Caki2 (cell line): Measurements from ENCODE around the gene HS3ST2. TPM values are rescaled to one million over a fixed set of nuclear protein-coding genes. Genes with fewer than 3 reads are reported as not detected.
A peak's percentile ranks its signal among the peaks of the same experiment; 100 is the strongest.
"Not testable (repeated sequence)": the region's sequence is repeated elsewhere in the genome, so short reads cannot be mapped to it uniquely, and the experiment has no call there.

Experiments
- DNase-seq: peaks from one replicate; pipeline ENCODE4 v3.0.0-alpha.2; 2015; ENCODE audit warnings: low read depth
- in situ Hi-C: cut with HindIII; loops from 2 replicates; pipeline ENCODE4 v1.10.0; 2016; ENCODE audit warnings: low sequenced_read_pairs, low pct_unique_long_range_greater_than_20kb, mixed read lengths
- total RNA-seq: library from RNA; depleted of rRNA; stranded (reverse); fragments of >200 nt; shearing (Covaris generic); gene quantifications from 2 replicates; pipeline ENCODE4 v1.2.3, GENCODE V29; 2014; ENCODE audit warnings: low replicate concordance

HS3ST2 gene
- total RNA-seq, 1 experiment from 2014 or later: 1.2 TPM

- in situ Hi-C loops: no loop called here
- DNase-seq: no peak
Observed at GRCh38 chr16:22805326-22805725, 8.6 kb upstream of the HS3ST2 start.

- in situ Hi-C loops: no loop called here
- no peak for DNase-seq
Observed at GRCh38 chr16:22806811-22807210, 7.2 kb upstream of the HS3ST2 start.

- in situ Hi-C loops: no loop called here
Observed at GRCh38 chr16:22810226-22810625, 3.7 kb upstream of the HS3ST2 start.

DNA sequence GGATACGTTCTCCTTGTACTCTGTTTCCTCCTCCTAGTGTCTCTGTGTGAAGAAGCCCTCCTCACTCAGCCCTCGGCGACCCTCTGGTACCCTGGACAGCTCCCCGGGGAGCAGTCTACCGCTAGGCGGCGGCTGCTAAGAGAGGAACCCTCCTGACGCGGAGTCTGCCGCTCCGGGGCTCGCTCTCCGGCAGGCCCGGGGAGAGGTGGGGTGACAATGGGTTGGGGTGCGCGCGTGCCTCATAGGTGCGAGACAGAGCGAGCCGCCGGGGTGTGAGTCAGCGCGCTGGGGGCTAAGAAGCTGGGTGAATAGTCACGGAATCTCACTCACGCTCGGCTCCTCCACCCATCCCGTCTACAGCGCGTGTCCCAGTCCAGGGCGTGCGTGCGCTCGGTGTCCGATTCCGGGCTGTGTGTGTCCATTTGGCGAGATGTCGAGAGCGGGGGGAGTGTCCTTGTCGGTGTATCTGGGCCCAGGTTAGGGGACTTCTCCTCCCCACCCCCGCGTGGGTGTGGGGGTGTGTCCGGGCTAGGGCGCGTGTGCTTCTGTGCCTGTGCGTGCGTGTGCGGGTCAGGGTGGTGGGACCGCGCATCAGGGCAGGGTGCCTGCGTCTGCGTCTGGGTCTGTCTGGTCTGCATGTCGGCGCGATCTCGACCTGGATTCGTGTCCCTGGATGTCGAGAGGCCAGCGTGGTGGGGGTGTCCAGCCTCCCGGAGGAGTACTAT is 577 bp upstream of the HS3ST2 start:
- in situ Hi-C loops: no loop called here
- DNase-seq: peak; percentile 11

More at GRCh38 chr16:22810226-22810625, 3.7 kb upstream of the HS3ST2 start:
- DNase-seq: no peak

DNA sequence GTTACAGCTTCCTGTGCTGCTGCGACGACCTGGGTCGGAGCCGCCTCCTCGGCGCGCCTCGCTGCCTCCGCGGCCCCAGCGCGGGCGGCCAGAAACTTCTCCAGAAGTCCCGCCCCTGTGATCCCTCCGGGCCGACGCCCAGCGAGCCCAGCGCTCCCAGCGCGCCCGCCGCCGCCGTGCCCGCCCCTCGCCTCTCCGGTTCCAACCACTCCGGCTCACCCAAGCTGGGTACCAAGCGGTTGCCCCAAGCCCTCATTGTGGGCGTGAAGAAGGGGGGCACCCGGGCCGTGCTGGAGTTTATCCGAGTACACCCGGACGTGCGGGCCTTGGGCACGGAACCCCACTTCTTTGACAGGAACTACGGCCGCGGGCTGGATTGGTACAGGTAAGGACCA is 746 bp downstream of the HS3ST2 start:
- in situ Hi-C loops: no loop called here
- no peak for DNase-seq

DNA sequence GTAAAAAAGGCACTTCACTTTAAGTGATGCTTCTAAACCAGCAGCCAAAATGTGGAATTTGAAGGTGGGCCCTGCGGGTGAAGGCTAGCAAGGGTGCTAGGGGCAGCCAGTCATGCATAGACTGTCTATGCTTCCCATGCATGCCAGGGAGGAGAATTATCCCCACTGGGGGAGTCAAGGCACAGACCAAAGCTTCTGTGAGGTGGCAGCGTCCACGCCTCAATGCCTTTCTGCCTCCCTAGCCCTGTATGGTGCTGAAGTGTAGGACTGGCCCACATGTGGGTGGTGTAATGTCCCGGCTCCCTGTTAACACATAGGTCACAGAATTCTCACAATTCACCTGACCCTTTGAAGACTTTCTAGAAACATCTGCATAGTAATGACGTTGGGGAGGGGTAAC is 1.9 kb downstream of the HS3ST2 start:
- in situ Hi-C loops: no loop called here

DNA sequence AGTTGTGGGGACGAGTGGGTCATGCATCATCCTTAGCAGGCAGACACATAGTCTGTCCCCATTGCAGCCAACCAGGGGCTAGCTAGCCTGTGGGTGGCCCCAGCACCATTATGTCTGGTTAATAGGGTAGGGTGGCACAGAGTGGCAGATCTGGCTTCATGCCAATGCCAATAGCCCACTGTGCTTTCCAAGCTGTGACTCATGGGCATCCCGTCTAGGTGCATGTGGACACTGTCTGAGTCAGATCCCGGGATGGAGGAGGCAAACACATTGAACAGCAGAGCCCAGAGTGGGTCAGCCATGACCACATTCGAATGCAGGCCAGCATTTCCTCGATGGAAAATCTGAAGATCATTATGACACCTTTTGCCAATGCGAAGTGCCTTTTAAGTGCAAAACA is 2.5 kb downstream of the HS3ST2 start:
- in situ Hi-C loops: no loop called here
- peak; percentile 85 for DNase-seq

More for the DNA sequence above, 1.9 kb downstream of the HS3ST2 start:
- peak; percentile 49 for DNase-seq

- in situ Hi-C loops, DNase-seq: not testable (repeated sequence)
Observed at GRCh38 chr16:22818736-22819135, 4.8 kb downstream of the HS3ST2 start.

- DNase-seq: no peak
- in situ Hi-C loops: no loop called here
Observed at GRCh38 chr16:22838681-22839080, 24.7 kb downstream of the HS3ST2 start.

DNA sequence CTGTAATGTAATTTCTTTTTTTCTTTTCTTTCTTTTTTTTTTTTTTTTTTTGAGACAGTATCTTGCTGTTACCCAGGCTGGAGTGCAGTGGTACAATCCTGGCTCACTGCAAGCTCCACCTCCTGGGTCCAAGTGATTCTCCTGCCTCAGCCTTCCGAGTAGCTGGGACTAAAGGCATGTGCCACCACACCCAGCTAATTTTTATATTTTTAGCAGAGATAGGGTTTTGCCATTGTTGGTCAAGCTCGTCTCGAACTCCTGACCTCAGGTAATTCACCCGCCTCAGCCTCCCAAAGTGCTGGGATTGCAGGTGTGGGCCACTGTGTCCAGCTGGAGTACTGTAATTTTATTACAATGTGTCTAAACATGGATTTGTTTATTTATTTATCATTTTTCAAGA is 28.1 kb downstream of the HS3ST2 start:
- in situ Hi-C loops, DNase-seq: not testable (repeated sequence)

DNA sequence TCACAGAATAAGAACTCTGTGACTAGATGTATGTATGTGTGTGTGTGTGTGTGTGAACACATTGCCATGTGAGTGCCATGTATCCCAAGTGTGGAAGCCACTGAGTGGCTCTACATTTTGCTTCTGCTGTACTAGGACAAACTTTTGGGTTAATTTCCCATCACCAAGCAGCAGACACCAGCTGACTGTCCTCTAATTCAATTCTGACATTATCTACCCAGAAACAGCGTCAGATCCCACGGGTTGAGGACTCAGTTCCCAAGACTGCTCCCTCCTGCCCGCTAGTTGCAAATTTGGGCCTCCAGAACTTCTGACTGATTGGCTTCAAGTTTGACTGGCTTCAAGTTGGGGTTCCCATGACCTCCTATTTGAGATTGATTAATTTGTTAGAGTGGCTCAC is 29.2 kb downstream of the HS3ST2 start:
- in situ Hi-C loops: no loop called here
- DNase-seq: no peak

GRCh38 chr16:22843856-22844255 is 29.9 kb downstream of the HS3ST2 start:
- in situ Hi-C loops: no loop called here
- no peak for DNase-seq

DNA sequence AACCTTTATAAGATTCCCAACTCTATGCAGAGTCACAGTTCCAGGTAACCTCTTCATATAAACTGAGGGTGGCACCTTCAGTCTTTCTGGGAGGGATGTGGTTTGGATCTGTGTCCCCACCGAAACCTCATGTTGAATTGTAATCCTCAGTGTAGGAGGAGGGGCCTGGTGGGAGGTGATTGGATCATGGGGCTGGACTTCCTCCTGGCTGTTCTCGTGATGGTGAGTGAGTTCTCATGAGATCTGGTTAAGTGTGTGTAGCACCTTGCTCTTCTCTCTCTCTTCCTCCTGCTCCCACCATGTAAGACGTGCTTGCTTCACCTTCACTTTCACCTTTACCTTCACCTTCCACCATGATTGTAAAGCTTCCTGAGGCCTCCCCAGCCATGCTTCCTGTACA is 30.5 kb downstream of the HS3ST2 start:
- DNase-seq: no peak
- in situ Hi-C loops: no loop called here

DNA sequence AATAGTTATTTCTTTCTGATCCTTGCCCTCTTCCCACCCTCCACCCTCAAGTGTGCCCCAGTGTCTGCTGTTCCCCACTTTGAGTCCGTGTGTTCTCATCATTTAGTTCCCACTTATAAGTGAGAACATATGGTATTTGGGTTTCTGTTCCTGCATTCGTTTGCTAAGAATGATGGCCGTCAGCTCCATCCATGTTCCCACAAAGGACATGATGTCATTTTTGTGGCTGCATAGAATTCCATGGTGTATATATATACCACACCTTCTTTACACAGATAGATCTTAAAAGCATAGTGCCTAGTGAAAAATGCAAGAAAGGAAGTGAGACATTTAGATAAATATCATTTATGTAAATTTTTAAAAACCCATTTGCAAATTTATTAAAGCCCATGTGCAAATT is 33.1 kb downstream of the HS3ST2 start:
- no peak for DNase-seq
- in situ Hi-C loops: no loop called here

- in situ Hi-C loops: no loop called here
- no peak for DNase-seq
Observed at GRCh38 chr16:22847690-22848089, 33.7 kb downstream of the HS3ST2 start.

- no peak for DNase-seq
- in situ Hi-C loops: no loop called here
Observed at GRCh38 chr16:22848451-22848850, 34.5 kb downstream of the HS3ST2 start.

DNA sequence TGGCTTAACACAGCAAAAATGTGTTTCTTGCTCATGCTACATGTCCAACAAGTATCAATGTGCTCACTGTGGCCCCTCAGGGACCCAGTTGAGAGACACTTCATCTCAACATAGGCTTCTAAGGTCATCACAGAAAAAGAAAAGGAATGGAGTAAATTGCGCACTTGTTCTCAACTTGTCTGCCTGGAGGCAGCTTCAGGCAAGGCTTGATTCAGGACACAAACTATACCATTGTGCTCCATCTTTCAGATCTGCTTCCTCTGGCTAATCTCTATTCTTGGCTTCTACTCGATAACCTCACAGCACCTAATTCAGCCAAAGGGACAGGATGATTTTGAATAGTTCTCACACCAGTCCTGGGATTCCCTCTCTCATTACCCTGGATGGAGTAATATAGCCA is 35.6 kb downstream of the HS3ST2 start:
- DNase-seq: no peak
- in situ Hi-C loops: no loop called here

DNA sequence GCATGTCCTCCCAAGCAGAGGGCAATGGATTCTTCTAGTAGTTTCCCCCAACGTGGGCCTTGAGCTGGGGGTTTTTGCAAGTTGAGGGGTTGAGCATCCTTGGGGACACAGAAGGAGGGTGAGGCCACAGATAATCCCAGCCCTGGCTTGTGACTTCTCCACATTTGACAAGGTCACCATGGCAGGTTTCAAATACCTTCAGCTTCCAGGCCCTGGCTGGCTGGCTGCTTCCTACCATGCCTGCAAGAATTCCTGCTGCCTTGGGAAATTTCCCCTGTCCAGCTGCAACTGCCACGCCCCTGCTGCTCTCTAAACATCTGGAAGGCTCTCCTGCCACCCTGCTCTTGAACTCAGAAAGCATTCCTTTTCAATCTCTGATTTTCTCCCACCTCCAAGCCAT is 41.3 kb downstream of the HS3ST2 start:
- in situ Hi-C loops: no loop called here
- no peak for DNase-seq

DNA sequence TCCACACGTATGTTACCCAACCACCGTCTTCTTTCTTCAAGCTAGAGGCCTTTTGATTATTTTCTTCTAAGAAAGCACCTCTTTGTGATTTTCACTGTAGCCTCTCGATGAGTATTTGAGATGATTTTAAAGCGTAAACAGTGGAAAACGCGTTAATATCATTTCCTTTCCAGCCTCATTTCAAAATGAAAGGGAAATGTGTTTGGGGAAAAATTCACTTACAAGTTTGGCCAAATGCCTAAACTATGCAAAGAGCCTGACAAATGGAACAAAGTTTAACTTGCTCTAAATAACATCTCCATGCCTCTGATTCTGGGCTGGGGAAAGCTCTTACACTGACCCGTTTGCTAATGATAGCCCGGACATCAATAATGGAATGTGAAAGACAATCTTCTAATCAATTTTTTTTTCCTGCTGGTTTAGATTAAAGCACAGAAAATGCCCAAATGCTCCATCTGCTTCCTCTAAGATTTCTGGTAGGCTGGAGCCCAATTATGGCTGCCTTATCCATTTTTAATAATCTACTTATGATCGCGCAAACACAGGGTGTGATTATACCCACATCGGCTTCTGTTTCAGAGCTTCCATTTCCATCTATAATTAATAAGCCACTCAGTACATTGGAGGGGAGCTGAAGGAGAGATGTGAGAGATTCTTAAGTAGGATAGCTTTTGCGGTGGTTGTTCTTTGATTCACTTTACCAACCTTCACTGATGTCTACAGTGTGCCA is 43.5 kb downstream of the HS3ST2 start:
- in situ Hi-C loops: no loop called here
- no peak for DNase-seq

- DNase-seq: no peak
- in situ Hi-C loops: no loop called here
Observed at GRCh38 chr16:22859925-22860324, 46.0 kb downstream of the HS3ST2 start.
